ENCODE results near the gene BCL2L11. TPM values are rescaled to one million over a fixed set of nuclear protein-coding genes. Genes with fewer than 3 reads are reported as not detected.

The BCL2L11 gene
- total RNA-seq, 2 donors from 2014 or later, result 4.1 to 10.4 TPM

- DNase-seq (ENCODE audit: low spot score), result no peak
- intact Hi-C loops (cut with DNase I), result no loop called here
Measured at GRCh38 chr2:111207851-111208250, 87.1 kb downstream of the BCL2L11 start.

GRCh38 chr2:111208639-111209038, 87.9 kb downstream of the BCL2L11 start:
- intact Hi-C loops (cut with DNase I), result no loop called here
- no peak for DNase-seq (ENCODE audit: low spot score)

GRCh38 chr2:111209045-111209514, 88.4 kb downstream of the BCL2L11 start:
- no peak for DNase-seq (ENCODE audit: low spot score)
- intact Hi-C loops (cut with DNase I), result no loop called here

GRCh38 chr2:111210036-111210435, 89.3 kb downstream of the BCL2L11 start:
- intact Hi-C loops (cut with DNase I), result no loop called here
- no peak for DNase-seq (ENCODE audit: low spot score)

GRCh38 chr2:111213877-111214276, 93.2 kb downstream of the BCL2L11 start:
- intact Hi-C loops (cut with DNase I), result no loop called here
- DNase-seq (ENCODE audit: low spot score), result no peak

GRCh38 chr2:111216811-111217652, 96.3 kb downstream of the BCL2L11 start:
- DNase-seq (ENCODE audit: low spot score), result no peak
- intact Hi-C loops (cut with DNase I), result no loop called here
